ENCODE measurements around the gene TXNDC12. TPM values are rescaled to one million over a fixed set of nuclear protein-coding genes. Genes with fewer than 3 reads are reported as not detected.

Gene TXNDC12
- polyA plus RNA-seq, 3 donors from 2014 or later = 75.1 to 108 (median 78.1) TPM

GRCh38 chr1:52003877-52004276, 51.1 kb downstream of the TXNDC12 start:
- Mint-ChIP-seq H3K36me3 (no peaks in the 10 kb centered on the region), H3K9me3 (no peaks in the 10 kb centered on the region), H3K27ac (no peak overlapping the region), H3K27me3 (ENCODE audit: low read depth in 3 of 3) (peaks cover 5 to 8% (median 6%) of the 10 kb centered on the region in 3 donors), H3K4me1 (no peaks in the 10 kb centered on the region), H3K4me3 (no peak overlapping the region)
- DNase-seq = no peak

- H3K9me3 Mint-ChIP-seq = no peaks in the 10 kb centered on the region
- peak; percentile 44 to 65 (median 56) for DNase-seq
- peaks cover 0 to 6% (median 5%) of the 10 kb centered on the region in 3 donors for H3K27me3 Mint-ChIP-seq (ENCODE audit: low read depth in 3 of 3)
- H3K27ac Mint-ChIP-seq = no peak overlapping the region
- H3K4me1 Mint-ChIP-seq = no peaks in the 10 kb centered on the region
- no peak overlapping the region for H3K4me3 Mint-ChIP-seq
- H3K36me3 Mint-ChIP-seq = no peaks in the 10 kb centered on the region
Measured at GRCh38 chr1:52002038-52002917, 52.7 kb downstream of the TXNDC12 start.

- no peak overlapping the region for H3K27ac Mint-ChIP-seq
- H3K4me3 Mint-ChIP-seq = no peak overlapping the region
- no peaks in the 10 kb centered on the region for H3K4me1 Mint-ChIP-seq
- no peaks in the 10 kb centered on the region for H3K36me3 Mint-ChIP-seq
- H3K9me3 Mint-ChIP-seq = no peaks in the 10 kb centered on the region
- DNase-seq = no peak
- H3K27me3 Mint-ChIP-seq (ENCODE audit: low read depth in 3 of 3) = peaks cover 0 to 12% (median 4%) of the 10 kb centered on the region in 3 donors
Measured at GRCh38 chr1:51998701-51999100, 56.3 kb downstream of the TXNDC12 start.

- no peak for DNase-seq
- Mint-ChIP-seq H3K27me3 (ENCODE audit: low read depth in 3 of 3) (peaks cover 0 to 13% (median 5%) of the 10 kb centered on the region in 3 donors), H3K27ac (no peak overlapping the region), H3K36me3 (no peaks in the 10 kb centered on the region), H3K4me3 (no peak overlapping the region), H3K4me1 (no peaks in the 10 kb centered on the region), H3K9me3 (no peaks in the 10 kb centered on the region)
Measured at GRCh38 chr1:51997974-51998382, 57.0 kb downstream of the TXNDC12 start.

GRCh38 chr1:51990478-51990965, 64.5 kb downstream of the TXNDC12 start, which contains the start of gene RAB3B:
Gene RAB3B, minus strand, starts transcription at chr1:51990700. Its CDS starts 13,583 bp downstream, at chr1:51977117.
- H3K9me3 Mint-ChIP-seq = peaks cover 0 to 2% (median 0%) of the 10 kb centered on the region in 6 donors
- H3K27ac Mint-ChIP-seq = peak within 1 kb of the TSS in 1 of 6 donors; percentile 60
- H3K4me3 Mint-ChIP-seq = peak within 1 kb of the TSS; percentile 76 to 92 (median 87)
- H3K27me3 Mint-ChIP-seq (ENCODE audit: low read depth in 3 of 3) = peaks cover 13 to 29% (median 21%) of the 10 kb centered on the region in 3 donors
- H3K36me3 Mint-ChIP-seq = peaks cover 0 to 5% (median 0%) of the 10 kb centered on the region in 3 donors
- DNase-seq = peak; percentile 42 to 45 (median 44)
- peaks cover 11% of the 10 kb centered on the region in 2 donors for H3K4me1 Mint-ChIP-seq

GRCh38 chr1:51989582-51990477, 65.2 kb downstream of the TXNDC12 start:
- Mint-ChIP-seq H3K4me3 (peak overlapping the region; percentile 44 to 66 (median 62)), H3K27ac (no peak overlapping the region), H3K9me3 (peaks cover 0 to 2% (median 0%) of the 10 kb centered on the region in 6 donors), H3K27me3 (ENCODE audit: low read depth in 3 of 3) (peaks cover 13 to 29% (median 21%) of the 10 kb centered on the region in 3 donors), H3K36me3 (peaks cover 0 to 5% (median 0%) of the 10 kb centered on the region in 3 donors), H3K4me1 (peaks cover 11% of the 10 kb centered on the region in 2 donors)
- no peak for DNase-seq

- DNase-seq = no peak
- Mint-ChIP-seq H3K4me3 (peak overlapping the region in 2 of 5 donors; percentile 27 to 43), H3K36me3 (peaks cover 0 to 5% (median 0%) of the 10 kb centered on the region in 3 donors), H3K9me3 (peaks cover 0 to 2% (median 0%) of the 10 kb centered on the region in 6 donors), H3K27me3 (ENCODE audit: low read depth in 3 of 3) (peaks cover 13 to 21% (median 17%) of the 10 kb centered on the region in 3 donors), H3K27ac (peak overlapping the region in 1 of 6 donors; percentile 15), H3K4me1 (peaks cover 11% of the 10 kb centered on the region in 2 donors)
Measured at GRCh38 chr1:51988254-51988653, 66.7 kb downstream of the TXNDC12 start.

GRCh38 chr1:51986718-51987117, 68.3 kb downstream of the TXNDC12 start:
- Mint-ChIP-seq H3K27ac (no peak overlapping the region), H3K4me1 (peaks cover 9 to 11% of the 10 kb centered on the region in 2 donors), H3K9me3 (peaks cover 0 to 2% (median 0%) of the 10 kb centered on the region in 6 donors), H3K36me3 (peaks cover 0 to 5% (median 0%) of the 10 kb centered on the region in 3 donors), H3K27me3 (ENCODE audit: low read depth in 3 of 3) (peaks cover 10 to 15% (median 10%) of the 10 kb centered on the region in 3 donors), H3K4me3 (no peak overlapping the region)
- DNase-seq = no peak

GRCh38 chr1:51982161-51982560, 72.8 kb downstream of the TXNDC12 start:
- peaks cover under 1 to 3% (median 2%) of the 10 kb centered on the region in 3 donors for H3K27me3 Mint-ChIP-seq (ENCODE audit: low read depth in 3 of 3)
- H3K27ac Mint-ChIP-seq = no peak overlapping the region
- no peaks in the 10 kb centered on the region for H3K36me3 Mint-ChIP-seq
- peaks cover 0 to 1% (median 0%) of the 10 kb centered on the region in 6 donors for H3K9me3 Mint-ChIP-seq
- H3K4me1 Mint-ChIP-seq = no peaks in the 10 kb centered on the region
- no peak for DNase-seq
- no peak overlapping the region for H3K4me3 Mint-ChIP-seq

GRCh38 chr1:51981555-51981954, 73.4 kb downstream of the TXNDC12 start:
- Mint-ChIP-seq H3K4me1 (no peaks in the 10 kb centered on the region), H3K27ac (no peak overlapping the region), H3K4me3 (no peak overlapping the region), H3K27me3 (ENCODE audit: low read depth in 3 of 3) (peaks cover 2 to 5% (median 3%) of the 10 kb centered on the region in 3 donors), H3K36me3 (no peaks in the 10 kb centered on the region), H3K9me3 (peaks cover 0 to 1% (median 0%) of the 10 kb centered on the region in 6 donors)
- no peak for DNase-seq

GRCh38 chr1:51978099-51978498, 76.9 kb downstream of the TXNDC12 start:
- DNase-seq = no peak
- H3K36me3 Mint-ChIP-seq = no peaks in the 10 kb centered on the region
- no peak overlapping the region for H3K27ac Mint-ChIP-seq
- peaks cover 2 to 7% (median 5%) of the 10 kb centered on the region in 3 donors for H3K27me3 Mint-ChIP-seq (ENCODE audit: low read depth in 3 of 3)
- no peaks in the 10 kb centered on the region for H3K4me1 Mint-ChIP-seq
- peaks cover 0 to 1% (median 0%) of the 10 kb centered on the region in 6 donors for H3K9me3 Mint-ChIP-seq
- H3K4me3 Mint-ChIP-seq = no peak overlapping the region

GRCh38 chr1:51976846-51977602, 78.0 kb downstream of the TXNDC12 start:
- Mint-ChIP-seq H3K27me3 (ENCODE audit: low read depth in 3 of 3) (peaks cover 1 to 7% (median 2%) of the 10 kb centered on the region in 3 donors), H3K4me1 (no peaks in the 10 kb centered on the region), H3K9me3 (peaks cover 0 to 1% (median 0%) of the 10 kb centered on the region in 6 donors), H3K4me3 (no peak overlapping the region), H3K27ac (no peak overlapping the region), H3K36me3 (no peaks in the 10 kb centered on the region)
- DNase-seq = no peak
